ENCODE data around the gene ELOVL7. TPM values are rescaled to one million over a fixed set of nuclear protein-coding genes. Genes with fewer than 3 reads are reported as not detected.

Gene ELOVL7
- total RNA-seq, 6 experiments from 2014 or later = 0.07 to 0.17 TPM; not detected in 4

- TF ChIP-seq, protein P1, sequence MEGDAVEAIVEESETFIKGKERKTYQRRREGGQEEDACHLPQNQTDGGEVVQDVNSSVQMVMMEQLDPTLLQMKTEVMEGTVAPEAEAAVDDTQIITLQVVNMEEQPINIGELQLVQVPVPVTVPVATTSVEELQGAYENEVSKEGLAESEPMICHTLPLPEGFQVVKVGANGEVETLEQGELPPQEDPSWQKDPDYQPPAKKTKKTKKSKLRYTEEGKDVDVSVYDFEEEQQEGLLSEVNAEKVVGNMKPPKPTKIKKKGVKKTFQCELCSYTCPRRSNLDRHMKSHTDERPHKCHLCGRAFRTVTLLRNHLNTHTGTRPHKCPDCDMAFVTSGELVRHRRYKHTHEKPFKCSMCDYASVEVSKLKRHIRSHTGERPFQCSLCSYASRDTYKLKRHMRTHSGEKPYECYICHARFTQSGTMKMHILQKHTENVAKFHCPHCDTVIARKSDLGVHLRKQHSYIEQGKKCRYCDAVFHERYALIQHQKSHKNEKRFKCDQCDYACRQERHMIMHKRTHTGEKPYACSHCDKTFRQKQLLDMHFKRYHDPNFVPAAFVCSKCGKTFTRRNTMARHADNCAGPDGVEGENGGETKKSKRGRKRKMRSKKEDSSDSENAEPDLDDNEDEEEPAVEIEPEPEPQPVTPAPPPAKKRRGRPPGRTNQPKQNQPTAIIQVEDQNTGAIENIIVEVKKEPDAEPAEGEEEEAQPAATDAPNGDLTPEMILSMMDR (IDR thresholded peaks at IDR 0.05) = no peak
- H3K9me3 Mint-ChIP-seq = no peaks in the 10 kb centered on the region
- no peak overlapping the region for H3K4me3 Mint-ChIP-seq
- no peak overlapping the region for H3K27ac Mint-ChIP-seq
- H3K36me3 Mint-ChIP-seq (ENCODE audit: low read depth) = no peaks in the 10 kb centered on the region
- H3K27me3 Mint-ChIP-seq (ENCODE audit: insufficient read depth) = no peaks in the 10 kb centered on the region; the same call in 1 of the 2 replicates
- peaks cover 5% of the 10 kb centered on the region; the same call in 1 of the 2 replicates for H3K4me1 Mint-ChIP-seq (ENCODE audit: low read depth)
- no peak for DNase-seq
Observed at GRCh38 chr5:60812426-60812825, 31.6 kb downstream of the ELOVL7 start.

GRCh38 chr5:60811105-60811504 lies 33.0 kb downstream of the ELOVL7 start:
- Mint-ChIP-seq H3K4me3 (no peak overlapping the region), H3K9me3 (no peaks in the 10 kb centered on the region), H3K27ac (no peak overlapping the region), H3K36me3 (ENCODE audit: low read depth) (no peaks in the 10 kb centered on the region), H3K27me3 (ENCODE audit: insufficient read depth) (peaks cover 3% of the 10 kb centered on the region), H3K4me1 (ENCODE audit: low read depth) (peaks cover 5% of the 10 kb centered on the region; the same call in 1 of the 2 replicates)
- TF ChIP-seq, protein P1 (IDR thresholded peaks at IDR 0.05) = no peak
- DNase-seq = no peak

DNA sequence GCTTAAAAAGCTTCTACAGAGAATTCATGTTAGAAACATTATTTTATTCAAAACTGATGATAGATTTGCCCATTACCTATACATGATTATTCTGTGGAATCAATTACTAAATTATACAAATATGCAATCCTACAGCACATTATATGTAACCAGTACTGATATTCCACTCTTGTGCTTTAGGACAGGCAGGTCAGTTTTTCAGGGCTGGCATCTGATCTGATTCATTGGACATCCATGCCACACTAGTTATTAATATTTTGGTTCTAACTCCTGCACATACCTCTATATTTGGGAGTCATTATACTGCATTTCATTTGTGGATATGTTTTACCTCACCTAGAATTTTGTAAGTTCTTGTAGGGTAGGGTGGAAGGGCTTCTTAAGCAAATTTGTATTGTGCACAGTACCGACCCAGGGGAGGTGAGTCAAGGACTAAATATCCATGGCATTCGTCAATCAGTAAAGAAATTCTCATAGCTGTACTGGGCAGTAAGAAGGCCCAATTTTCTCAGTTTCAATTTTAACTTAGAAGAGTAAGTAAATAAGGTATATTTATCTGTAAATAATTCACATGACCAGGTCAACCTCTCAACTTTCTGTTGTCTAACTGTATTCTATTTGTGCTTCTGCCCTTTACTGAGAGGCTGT lies 33.5 kb downstream of the ELOVL7 start:
- H3K9me3 Mint-ChIP-seq = no peaks in the 10 kb centered on the region
- H3K4me3 Mint-ChIP-seq = no peak overlapping the region
- H3K4me1 Mint-ChIP-seq (ENCODE audit: low read depth) = peaks cover 5% of the 10 kb centered on the region; the same call in 1 of the 2 replicates
- peaks cover 3% of the 10 kb centered on the region; the same call in 1 of the 2 replicates for H3K27me3 Mint-ChIP-seq (ENCODE audit: insufficient read depth)
- no peak for DNase-seq
- no peaks in the 10 kb centered on the region for H3K36me3 Mint-ChIP-seq (ENCODE audit: low read depth)
- no peak overlapping the region for H3K27ac Mint-ChIP-seq
- TF ChIP-seq, protein P1 (IDR thresholded peaks at IDR 0.05) = no peak

- H3K27ac Mint-ChIP-seq = no peak overlapping the region
- H3K36me3 Mint-ChIP-seq (ENCODE audit: low read depth) = no peaks in the 10 kb centered on the region
- H3K4me3 Mint-ChIP-seq = no peak overlapping the region
- peaks cover 5% of the 10 kb centered on the region; the same call in 1 of the 2 replicates for H3K4me1 Mint-ChIP-seq (ENCODE audit: low read depth)
- no peaks in the 10 kb centered on the region for H3K9me3 Mint-ChIP-seq
- H3K27me3 Mint-ChIP-seq (ENCODE audit: insufficient read depth) = peaks cover 3% of the 10 kb centered on the region; the same call in 1 of the 2 replicates
- DNase-seq = no peak
- TF ChIP-seq, protein P1 (IDR thresholded peaks at IDR 0.05) = no peak
Observed at GRCh38 chr5:60809891-60810425, 34.1 kb downstream of the ELOVL7 start.

GRCh38 chr5:60806591-60807243 lies 37.4 kb downstream of the ELOVL7 start:
- Mint-ChIP-seq H3K27me3 (ENCODE audit: insufficient read depth) (peaks cover 3% of the 10 kb centered on the region), H3K36me3 (ENCODE audit: low read depth) (no peaks in the 10 kb centered on the region), H3K27ac (no peak overlapping the region), H3K9me3 (no peaks in the 10 kb centered on the region), H3K4me1 (ENCODE audit: low read depth) (peaks cover 5% of the 10 kb centered on the region; the same call in 1 of the 2 replicates), H3K4me3 (no peak overlapping the region)
- DNase-seq = no peak
- TF ChIP-seq, protein P1 (IDR thresholded peaks at IDR 0.05) = no peak
